Posterior cingulate gyrus (tissue), 11 donors: Measurements from ENCODE around the gene KCND2.

Experiments
- DNase-seq, 10 donors: peaks; one replicate each; pipeline versions ENCODE4 v3.0.0 to v3.0.0-alpha.2; 2020 to 2021; ENCODE audit warnings: mixed read lengths in 3 of 10
- intact Hi-C: fragments of 100-400 bp; cut with DNase I; formaldehyde crosslinking; loops from one replicate; pipeline ENCODE4 v1.15.1; 2023

KCND2 gene

DNA sequence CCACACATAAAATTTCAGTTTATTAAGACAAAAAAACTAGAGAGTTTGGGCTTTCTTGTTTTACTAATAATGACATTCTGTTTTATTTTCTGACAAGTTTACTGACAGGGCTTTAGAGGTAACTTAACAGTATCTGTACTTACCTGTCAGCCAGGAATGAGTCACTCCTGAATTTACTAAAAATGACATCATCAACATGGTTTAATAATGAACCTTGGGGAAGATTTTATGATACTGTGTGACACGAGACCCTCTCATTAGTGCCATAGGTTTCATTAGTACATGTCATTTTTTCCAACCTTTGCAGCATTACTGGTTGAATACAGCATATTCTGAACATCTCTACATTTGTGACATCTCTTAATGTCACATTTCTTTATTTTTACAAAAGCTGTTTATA, 131.1 kb downstream of the KCND2 start:
- intact Hi-C loops, result no loop called here
- DNase-seq, result no peak

DNA sequence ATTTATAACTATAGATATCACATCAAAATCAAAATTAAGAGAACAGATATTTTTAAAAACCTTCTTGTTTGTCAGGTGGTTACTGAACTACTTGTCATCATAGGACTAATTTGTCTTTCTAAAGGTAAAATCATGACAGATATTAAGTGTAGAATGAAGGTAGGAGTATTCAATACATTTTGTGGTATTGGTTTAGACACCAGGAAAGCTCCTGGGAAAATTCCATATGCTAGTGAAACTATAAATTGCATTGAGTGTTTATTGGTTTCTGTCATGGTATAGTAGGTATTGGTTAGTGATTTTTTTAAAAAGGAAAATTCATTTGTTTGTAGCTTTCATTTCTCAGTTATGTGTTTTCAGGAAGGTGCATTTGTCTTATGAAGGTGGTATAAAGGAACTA, 132.7 kb downstream of the KCND2 start:
- no peak for DNase-seq
- intact Hi-C loops, result no loop called here

DNA sequence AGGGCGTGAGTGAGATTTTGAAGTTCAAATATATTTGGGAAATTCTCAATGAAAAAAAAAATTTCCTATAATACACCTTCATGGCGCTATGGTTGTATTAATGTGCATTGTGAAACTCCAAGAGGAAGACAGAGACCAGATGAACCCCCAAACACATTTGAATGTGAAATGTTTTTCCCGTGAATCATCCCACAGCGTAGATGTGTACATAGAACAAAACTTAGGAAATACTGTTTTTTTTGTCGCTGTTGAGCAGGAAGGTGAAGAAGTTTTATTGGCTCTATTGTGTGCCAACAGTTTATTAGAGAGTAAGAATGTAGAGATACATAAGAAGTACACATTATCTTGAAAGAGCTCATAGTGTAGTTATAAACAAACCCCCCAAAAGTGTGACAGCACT, 134.0 kb downstream of the KCND2 start:
- intact Hi-C loops, result no loop called here
- no peak for DNase-seq

- intact Hi-C loops, result no loop called here
- no peak for DNase-seq
Measured at GRCh38 chr7:120412139-120413050, 139.4 kb downstream of the KCND2 start.

GRCh38 chr7:120413164-120413563, 140.2 kb downstream of the KCND2 start:
- intact Hi-C loops, result no loop called here
- no peak for DNase-seq

- intact Hi-C loops, result no loop called here
Measured at GRCh38 chr7:120417244-120417979, 144.4 kb downstream of the KCND2 start.

DNA sequence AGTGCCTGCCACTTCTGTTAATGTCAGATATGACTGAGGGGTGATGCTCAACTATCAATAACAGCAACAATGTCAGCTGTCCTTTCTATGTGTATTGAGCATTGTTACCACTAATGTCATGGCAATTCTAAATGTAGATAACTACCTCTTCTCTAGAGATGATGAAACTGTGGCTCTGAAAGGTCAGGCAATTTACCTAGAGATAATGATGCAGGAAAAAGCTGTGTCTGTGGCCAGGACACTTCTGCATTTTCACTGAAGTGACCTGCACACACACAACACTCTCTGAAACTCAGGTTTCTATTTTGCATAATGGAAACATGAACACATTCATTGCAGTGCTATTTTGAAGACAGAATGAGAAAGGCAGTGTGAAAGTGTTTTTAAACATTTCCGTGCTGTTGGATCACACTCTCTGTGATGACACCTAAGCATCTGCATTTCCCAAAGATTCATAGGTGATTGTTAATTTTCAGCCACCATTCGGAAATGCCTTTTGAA, 148.2 kb downstream of the KCND2 start:
- DNase-seq, result no peak
- intact Hi-C loops, result no loop called here

More at GRCh38 chr7:120417244-120417979, 144.4 kb downstream of the KCND2 start:
- no peak for DNase-seq

DNA sequence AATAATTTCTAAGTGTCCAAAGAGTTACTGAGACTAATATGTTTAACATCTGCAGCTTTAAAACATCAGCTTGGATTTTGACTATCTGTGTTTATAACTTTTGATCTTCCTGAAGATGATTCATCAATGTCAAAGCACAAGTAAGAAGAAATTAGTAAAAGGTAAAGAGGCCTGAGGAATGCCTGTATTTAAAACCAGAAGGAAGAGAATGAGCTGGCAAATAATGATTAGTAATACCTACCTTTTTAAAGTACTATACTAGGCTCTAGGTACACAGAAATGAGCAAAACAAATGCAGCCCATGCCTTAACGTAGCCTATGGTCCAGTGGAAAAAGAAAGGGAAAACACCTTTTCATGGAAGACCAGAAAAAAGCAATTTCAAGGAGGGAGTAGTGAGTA, 158.0 kb downstream of the KCND2 start:
- DNase-seq, result no peak
- intact Hi-C loops, result no loop called here

DNA sequence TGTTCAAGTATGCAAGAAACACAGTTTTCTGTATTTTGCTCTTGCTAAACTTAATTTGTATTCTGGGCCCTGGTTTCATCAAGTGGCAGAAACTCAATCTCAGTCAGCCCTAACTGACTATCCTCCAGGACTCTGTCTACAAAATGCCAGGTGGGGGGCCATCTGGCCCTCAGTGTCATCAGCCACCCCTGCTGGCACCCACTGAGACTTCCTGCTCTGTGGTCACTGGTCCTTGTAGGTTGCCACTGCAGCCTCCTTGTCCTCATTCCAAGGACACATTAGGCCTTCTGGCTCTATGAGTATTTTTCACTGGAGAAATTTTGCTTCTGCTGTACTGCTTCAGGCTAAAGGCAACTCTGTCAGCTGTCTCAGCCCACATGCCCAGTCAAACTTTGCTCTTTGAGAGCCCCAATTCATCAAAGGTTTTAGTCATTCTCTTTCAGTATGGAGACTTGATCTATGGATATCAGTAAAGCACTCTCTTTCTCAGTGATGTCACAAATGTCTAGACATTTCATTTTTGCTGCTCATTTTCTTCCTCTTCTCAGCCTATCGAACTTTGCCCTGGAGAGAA, 163.6 kb downstream of the KCND2 start:
- intact Hi-C loops, result no loop called here
- no peak for DNase-seq

GRCh38 chr7:120441850-120442249, 168.9 kb downstream of the KCND2 start:
- intact Hi-C loops, result no loop called here

DNA sequence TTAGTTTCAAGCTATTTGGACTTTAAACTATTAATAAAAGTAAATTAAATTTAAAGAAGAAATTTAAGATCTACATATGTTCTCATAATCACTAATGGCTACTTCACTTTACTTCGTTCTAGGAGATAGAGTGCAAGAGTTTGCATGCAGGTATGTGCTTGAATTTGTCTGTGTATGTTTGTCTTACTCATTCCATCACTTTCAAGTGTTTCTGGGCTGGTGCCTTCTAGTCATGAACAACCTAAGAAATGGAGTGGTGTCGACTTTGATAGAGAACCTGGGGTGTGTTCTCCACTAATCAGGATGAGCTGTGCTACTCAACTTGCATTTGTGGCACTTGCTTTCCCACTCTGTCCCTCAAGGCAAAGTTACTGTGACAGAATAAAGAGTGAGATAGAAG, 169.9 kb downstream of the KCND2 start:
- DNase-seq, result no peak
- intact Hi-C loops, result no loop called here

More at GRCh38 chr7:120441850-120442249, 168.9 kb downstream of the KCND2 start:
- DNase-seq, result no peak

GRCh38 chr7:120444650-120445049, 171.7 kb downstream of the KCND2 start:
- no peak for DNase-seq
- intact Hi-C loops, result no loop called here

GRCh38 chr7:120445276-120445675, 172.3 kb downstream of the KCND2 start:
- no peak for DNase-seq
- intact Hi-C loops, result no loop called here

DNA sequence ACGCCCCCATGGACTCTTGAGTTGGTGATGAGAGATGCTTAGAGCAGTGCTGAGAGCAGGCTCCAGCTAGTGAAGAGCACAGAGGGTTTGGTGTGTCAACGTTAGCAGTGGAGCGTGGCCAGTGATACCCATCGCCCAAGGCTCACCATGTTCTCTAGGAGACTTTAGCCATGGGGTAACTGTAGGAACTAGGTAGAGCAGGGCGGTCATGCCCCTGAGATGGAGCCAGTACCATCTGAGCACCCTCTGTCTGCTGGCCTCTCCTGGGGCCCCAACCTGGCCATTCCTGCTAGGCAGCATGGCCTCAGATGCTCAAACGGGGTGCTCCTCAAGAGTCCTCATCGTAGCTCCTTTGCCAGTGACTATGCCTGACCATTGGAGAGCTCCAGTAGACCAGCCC, 179.7 kb downstream of the KCND2 start:
- DNase-seq, result peak in 2 of 10 donors; percentile 42 to 60
- intact Hi-C loops, result no loop called here

GRCh38 chr7:120456699-120457098, 183.7 kb downstream of the KCND2 start:
- DNase-seq, result no peak
- intact Hi-C loops, result no loop called here

- intact Hi-C loops, result no loop called here
- DNase-seq, result no peak
Measured at GRCh38 chr7:120460949-120461348, 188.0 kb downstream of the KCND2 start.

GRCh38 chr7:120462991-120463390, 190.0 kb downstream of the KCND2 start:
- intact Hi-C loops, result no loop called here

GRCh38 chr7:120464104-120464503, 191.1 kb downstream of the KCND2 start:
- no peak for DNase-seq
- intact Hi-C loops, result no loop called here

More at GRCh38 chr7:120462991-120463390, 190.0 kb downstream of the KCND2 start:
- no peak for DNase-seq

DNA sequence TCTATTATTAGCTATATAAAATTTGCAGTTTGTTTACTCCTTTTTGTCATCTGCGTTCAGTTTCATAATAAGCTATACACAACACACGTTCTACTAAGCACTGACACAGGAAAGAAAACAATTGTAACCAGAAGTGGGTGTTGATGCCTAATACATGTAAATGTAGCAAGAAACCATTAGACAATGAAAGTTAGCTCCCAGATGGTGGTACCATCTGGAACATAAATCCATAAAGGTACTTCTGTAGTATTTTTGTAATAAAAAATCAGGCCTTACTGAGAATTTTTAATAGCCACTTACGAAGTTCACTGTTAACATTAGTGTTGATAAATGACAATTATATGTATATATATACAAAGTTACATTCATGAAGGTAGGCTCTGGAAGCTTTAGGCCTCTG, 194.7 kb downstream of the KCND2 start:
- DNase-seq, result no peak
- intact Hi-C loops, result no loop called here

GRCh38 chr7:120468611-120469010, 195.6 kb downstream of the KCND2 start:
- intact Hi-C loops, result no loop called here
- no peak for DNase-seq

GRCh38 chr7:120472892-120473291, 199.9 kb downstream of the KCND2 start:
- intact Hi-C loops, result no loop called here
- peak in 4 of 10 donors; percentile 16 to 76 (median 69) for DNase-seq
